Measurements from ENCODE around the gene SAP30BP.

The SAP30BP gene

DNA sequence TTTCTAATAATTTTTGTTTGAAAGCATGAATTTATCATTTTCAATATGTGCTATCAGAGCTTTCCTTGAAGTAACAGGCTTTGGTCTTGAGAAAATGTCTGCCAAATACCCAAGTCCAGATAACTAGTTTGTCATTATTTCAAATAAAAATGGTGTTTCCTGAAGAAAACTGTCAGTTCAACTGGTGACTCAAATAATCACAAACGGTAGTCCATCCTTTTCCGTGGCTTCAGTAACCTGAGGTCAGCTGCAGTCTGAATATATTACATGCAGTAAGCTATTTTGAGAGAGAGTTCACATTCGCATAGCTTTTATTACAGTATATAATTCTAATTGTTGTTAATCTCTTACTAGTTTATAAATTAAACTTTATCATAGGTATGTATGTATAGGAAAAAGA, 9.3 kb downstream of the SAP30BP start:
- no peak overlapping the region for H3K27ac ChIP-seq
- TF ChIP-seq ZFX (IDR thresholded peaks at IDR 0.05; ENCODE audit: borderline replicate concordance): no peak
- TF ChIP-seq, protein P1, sequence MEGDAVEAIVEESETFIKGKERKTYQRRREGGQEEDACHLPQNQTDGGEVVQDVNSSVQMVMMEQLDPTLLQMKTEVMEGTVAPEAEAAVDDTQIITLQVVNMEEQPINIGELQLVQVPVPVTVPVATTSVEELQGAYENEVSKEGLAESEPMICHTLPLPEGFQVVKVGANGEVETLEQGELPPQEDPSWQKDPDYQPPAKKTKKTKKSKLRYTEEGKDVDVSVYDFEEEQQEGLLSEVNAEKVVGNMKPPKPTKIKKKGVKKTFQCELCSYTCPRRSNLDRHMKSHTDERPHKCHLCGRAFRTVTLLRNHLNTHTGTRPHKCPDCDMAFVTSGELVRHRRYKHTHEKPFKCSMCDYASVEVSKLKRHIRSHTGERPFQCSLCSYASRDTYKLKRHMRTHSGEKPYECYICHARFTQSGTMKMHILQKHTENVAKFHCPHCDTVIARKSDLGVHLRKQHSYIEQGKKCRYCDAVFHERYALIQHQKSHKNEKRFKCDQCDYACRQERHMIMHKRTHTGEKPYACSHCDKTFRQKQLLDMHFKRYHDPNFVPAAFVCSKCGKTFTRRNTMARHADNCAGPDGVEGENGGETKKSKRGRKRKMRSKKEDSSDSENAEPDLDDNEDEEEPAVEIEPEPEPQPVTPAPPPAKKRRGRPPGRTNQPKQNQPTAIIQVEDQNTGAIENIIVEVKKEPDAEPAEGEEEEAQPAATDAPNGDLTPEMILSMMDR (IDR thresholded peaks at IDR 0.05): no peak

DNA sequence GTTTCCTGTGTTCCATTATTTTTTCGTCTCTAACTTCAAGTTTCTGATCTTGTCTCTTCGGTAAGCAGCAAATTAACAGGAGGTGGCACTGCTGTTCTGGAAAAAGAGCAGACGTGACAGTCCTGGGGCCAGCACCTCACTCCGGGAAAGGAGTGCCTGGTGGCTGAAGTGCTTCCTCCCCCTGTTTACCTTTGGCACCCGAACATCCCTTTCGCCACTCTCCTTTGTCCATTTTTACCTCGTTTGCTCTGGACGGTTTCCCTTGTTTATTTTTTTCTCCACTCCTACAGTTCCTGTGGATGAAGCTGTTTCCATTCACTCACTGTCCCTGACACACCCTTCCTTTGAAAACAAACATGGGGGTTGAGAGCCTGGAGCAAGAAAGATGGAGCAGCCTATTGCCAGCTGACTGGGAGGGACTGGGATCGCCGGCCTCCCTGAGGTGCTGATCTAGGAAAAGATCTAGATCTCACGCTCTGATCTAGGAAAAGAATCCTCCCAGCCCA, 12.6 kb downstream of the SAP30BP start:
- H3K27ac ChIP-seq: peak overlapping the region; percentile 25
- TF ChIP-seq, protein P1 (IDR thresholded peaks at IDR 0.05): no peak
- no peak for TF ChIP-seq ZFX (IDR thresholded peaks at IDR 0.05; ENCODE audit: borderline replicate concordance)

DNA sequence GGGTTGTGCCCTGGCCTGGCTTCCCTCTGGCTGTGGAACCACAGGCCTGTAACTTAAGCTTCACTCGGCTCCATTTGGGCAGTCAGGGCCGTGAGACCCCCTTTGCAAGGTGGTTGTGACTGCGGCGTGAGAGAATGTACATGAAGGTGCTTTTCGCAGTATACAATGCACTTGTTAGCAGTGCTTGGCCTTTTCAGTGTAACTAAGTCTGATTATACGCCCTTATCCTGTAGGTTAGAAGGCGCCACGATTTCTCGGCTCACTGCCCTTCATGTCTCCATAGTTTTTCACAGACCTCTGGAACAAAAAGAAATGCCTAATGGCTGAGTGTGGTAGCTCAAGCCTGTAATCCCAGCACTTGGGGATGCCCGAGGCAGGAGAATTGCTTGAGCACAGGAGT, 13.3 kb downstream of the SAP30BP start:
- TF ChIP-seq, protein P1 (IDR thresholded peaks at IDR 0.05): no peak
- TF ChIP-seq ZFX (IDR thresholded peaks at IDR 0.05; ENCODE audit: borderline replicate concordance): no peak
- H3K27ac ChIP-seq: no peak overlapping the region

DNA sequence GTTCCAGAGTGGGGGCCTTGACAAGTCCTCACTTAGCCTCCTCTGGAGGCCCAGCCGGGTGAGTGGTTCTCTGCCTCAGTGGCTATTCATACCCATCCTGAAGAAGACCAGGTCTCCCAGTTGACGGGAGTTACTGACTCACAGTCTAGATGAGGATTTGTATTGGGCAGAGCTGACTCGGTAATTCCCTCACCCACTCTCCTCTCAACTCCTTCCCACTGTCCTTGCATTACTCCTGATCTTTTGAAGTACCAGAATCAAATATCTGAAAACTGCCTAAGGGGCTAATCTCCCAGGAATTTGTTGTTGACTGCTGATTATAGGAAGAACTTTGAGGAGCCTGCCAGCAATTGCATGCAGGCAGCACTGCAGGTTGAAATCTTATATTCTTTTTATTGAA, 14.2 kb downstream of the SAP30BP start:
- no peak overlapping the region for H3K27ac ChIP-seq
- no peak for TF ChIP-seq ZFX (IDR thresholded peaks at IDR 0.05; ENCODE audit: borderline replicate concordance)
- TF ChIP-seq, protein P1 (IDR thresholded peaks at IDR 0.05): no peak

DNA sequence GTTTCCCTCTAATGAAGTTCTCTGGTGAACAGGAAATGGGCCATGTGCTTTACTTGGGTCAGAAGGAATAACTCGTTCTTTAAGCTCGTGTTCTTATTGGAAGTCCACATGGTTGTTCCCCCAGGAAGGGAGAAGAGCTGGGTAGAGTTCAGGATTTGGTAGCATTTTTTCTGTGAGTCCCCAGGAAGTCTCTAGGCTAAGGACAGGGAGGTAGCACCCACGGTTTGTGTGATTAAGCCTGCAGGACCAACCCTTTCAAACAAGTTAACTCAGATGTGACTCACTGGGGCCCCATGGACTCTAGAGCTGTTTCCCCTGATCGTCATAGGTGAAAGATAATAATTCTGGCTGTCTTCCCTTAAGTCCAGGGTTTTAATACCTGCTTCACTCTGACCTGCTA, 16.4 kb downstream of the SAP30BP start:
- H3K27ac ChIP-seq: no peak overlapping the region
- TF ChIP-seq ZFX (IDR thresholded peaks at IDR 0.05; ENCODE audit: borderline replicate concordance): no peak
- TF ChIP-seq, protein P1 (IDR thresholded peaks at IDR 0.05): no peak

DNA sequence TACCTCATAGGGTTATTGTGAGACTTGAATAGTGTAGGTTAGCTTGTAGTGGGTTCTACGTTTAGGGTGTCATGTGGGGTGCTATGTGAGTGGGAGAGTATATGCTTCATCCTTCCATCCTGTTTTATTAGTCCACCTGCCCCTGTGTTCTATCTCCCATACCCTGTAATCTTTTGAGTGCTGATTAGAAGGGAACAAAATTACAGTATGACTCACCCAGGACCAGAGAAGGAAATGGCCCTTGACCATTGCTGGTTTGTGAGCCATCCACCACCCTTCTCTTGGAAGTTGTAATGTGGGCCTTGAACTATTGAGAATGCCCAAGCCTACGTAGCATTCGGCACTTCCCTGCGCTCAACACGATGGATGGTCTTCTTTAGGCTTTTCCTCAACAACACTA, 17.1 kb downstream of the SAP30BP start:
- no peak overlapping the region for H3K27ac ChIP-seq
- TF ChIP-seq ZFX (IDR thresholded peaks at IDR 0.05; ENCODE audit: borderline replicate concordance): no peak
- TF ChIP-seq, protein P1 (IDR thresholded peaks at IDR 0.05): no peak

- TF ChIP-seq, protein P1 (IDR thresholded peaks at IDR 0.05): no peak
- no peak overlapping the region for H3K27ac ChIP-seq
Observed at GRCh38 chr17:75684924-75685323, 17.8 kb downstream of the SAP30BP start.

Measured in 22Rv1 (cell line).